Measurements from ENCODE around the gene CAPN7.
A peak's percentile ranks its signal among the peaks of the same experiment; 100 is the strongest.

CAPN7 gene

DNA sequence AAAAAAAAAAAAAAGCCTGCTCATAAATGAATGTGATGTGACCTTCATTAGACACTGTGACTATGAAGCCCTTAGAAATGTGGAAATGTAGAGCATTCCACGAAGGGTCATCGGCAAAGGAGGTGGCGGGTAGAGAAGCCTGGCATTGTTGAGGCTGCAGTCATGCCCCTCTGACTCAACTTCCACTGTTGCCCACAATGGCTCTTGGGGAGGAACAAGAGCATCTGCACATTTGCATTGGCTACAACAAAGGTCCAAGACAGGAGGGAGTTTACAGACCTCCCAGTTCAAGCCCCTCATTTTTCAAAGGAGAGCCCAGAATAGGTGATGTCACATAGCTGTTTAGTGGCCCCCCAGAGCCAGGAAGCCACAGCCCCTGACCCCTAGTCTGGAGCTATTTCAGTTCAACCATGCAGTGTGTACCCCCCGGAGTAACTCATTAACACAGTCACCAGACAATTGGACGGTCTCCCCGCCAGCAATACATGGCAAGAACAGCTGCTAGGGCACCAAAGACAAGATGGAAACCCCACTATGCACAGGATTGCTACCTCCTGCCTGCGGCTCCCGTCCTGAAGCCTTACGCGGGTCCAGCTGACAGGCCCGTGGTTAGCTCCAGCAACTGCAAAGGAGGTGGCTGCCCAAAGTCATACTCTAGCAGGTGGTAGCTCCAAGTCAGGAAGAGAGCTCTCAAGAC, 70.1 kb downstream of the CAPN7 start:
- DNase-seq (ENCODE audit: low read depth) = no peak

DNA sequence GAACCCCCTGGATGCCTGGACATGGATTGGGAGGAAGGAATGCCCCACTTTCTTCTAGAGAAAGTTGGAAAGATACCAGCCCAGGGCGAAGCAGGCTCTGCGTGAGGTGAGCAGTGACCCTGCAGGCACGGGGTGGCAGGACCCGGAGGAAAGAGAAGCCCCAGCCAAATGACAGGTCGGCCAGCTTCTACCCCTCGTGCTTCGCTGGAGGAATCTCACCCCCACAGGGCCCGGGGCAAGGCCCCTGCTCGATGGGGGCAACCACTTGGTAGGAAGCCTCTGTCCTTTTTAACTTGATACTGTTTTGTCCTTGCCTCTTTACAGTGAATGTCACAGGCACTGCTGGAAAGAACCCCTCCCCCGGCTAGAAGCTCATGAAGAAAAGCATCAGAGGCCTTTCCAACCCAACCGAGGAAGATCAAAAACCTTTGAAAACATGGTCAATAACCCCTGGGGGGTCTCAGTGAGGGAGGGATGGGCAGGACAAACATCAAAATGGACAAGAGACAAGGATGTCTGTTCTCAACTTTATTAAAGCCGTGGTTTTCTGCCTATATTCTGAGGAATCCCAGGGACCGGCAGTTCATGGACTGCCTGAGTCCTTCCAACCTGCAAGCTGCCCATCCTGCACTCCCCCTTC, 71.9 kb downstream of the CAPN7 start:
- no peak for DNase-seq (ENCODE audit: low read depth)

DNA sequence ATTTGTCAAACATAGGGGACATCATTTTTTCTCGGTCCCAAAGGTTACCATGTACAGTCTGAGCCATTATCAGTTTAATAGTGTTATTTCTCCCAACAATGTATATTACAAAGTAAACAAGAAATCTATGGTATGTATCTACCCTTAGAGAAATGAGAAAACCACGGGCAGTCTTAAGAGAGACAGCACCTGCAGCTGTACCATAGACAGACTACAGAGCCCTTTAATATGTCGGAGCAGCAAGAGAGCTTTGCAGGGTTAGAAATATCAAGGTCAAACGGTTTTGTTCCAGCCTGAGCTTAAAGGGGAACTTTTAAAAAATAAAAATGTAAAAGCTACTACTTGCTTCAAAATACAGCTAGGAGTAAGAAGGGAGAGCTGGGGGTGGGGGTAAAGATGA, 73.2 kb downstream of the CAPN7 start:
- DNase-seq (ENCODE audit: low read depth) = no peak

DNA sequence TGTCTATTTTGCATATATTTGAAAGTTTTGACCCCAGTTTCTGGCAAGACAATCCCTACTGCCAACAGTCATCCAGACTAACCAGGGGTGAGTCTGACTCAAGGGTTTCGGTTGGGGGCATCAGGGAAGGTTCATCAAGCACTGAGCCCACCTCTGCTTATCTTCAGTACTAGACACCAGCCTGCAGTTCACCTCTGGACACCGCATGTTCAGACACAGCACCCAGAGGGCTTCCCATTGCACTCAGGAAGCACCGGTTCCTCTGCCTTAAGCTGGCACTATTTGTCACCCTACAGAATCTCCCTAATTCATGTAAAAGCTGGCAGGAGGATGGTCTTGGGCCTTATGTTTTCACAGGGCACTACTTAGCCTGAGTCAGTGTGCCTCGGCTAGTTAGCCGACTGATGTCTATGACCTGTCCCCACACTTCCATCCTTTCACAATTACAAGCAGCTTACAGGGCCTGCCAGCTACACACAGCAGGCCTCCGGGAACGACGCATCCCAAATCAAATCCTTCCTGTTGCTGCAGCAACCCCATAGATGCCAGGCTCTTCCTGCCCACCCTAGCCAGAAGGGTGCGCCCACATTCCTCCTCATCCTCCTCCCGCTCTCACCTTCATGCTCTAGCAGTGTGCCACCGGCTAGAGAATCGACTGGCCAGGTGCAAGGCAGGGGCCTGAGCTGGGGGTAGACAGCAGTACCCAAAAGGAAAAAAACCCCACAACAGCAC, 73.8 kb downstream of the CAPN7 start:
- no peak for DNase-seq (ENCODE audit: low read depth)

DNA sequence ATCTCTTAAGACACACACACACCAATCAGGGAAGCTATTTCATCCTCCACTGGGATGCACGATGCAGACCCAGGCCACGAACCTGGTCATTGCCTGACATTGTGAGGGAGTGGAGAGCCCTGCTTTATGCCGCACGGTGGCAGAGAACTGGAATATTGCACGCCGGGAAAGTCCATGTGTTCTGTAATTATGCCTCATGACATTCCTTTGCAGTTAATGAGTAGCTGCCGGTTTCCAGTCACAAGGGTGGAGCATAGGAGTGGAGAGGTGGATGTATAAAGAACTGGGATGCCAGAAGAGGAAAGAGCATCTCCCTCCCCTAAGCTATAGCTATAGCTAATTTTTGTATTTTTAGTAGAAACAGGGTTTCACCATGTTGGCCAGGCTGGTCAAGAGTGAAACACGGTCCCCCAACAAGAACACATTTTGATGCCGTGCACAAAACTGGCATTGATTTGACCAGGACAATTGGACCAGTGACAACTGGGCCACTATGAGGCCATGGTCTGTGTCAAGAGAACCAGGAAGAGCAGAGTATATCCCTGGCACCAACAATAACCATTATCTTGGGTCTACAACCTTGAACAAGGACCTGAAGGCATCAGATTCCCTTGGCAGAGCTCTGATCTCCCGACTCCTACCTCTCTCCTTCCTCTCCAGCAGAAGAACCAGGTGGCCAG, 74.9 kb downstream of the CAPN7 start:
- no peak for DNase-seq (ENCODE audit: low read depth)

DNA sequence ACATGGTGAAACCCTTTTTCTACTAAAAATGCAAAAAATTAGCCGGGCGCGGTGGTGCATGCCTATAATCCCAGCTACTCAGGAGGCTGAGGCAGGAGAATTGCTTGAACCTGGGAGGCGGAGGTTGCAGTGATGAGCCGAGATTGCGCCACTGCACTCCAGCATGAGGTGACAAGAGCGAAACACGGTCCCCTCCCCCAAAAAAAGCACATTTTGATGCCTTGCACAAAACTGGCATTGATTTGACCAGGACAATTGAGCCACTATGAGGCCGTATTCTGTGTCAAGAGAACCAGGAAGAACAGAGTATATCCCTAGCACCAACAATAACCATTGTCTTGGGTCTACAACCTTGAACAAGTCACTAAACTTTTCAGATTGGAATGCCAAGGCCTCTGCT, 75.8 kb downstream of the CAPN7 start:
- DNase-seq (ENCODE audit: low read depth) = no peak

DNA sequence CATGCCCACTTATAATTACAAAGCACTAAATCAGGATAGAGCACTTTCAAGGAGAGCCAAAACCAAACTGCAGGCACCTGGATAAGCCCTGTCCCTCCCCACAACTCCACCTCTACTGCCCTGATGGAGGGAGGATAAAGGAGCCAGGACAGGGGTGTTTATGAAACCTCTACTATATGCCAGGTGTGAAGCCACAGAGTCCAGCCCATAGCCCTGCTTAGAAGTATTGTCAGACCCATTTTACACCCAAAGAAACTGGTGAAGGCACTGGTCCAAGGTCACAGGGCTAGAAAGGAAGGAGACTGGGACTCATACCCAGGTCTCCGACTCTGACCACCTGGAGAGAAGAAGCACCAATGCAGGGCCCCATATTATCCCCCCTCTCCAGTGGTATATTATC, 77.7 kb downstream of the CAPN7 start:
- no peak for DNase-seq (ENCODE audit: low read depth)

DNA sequence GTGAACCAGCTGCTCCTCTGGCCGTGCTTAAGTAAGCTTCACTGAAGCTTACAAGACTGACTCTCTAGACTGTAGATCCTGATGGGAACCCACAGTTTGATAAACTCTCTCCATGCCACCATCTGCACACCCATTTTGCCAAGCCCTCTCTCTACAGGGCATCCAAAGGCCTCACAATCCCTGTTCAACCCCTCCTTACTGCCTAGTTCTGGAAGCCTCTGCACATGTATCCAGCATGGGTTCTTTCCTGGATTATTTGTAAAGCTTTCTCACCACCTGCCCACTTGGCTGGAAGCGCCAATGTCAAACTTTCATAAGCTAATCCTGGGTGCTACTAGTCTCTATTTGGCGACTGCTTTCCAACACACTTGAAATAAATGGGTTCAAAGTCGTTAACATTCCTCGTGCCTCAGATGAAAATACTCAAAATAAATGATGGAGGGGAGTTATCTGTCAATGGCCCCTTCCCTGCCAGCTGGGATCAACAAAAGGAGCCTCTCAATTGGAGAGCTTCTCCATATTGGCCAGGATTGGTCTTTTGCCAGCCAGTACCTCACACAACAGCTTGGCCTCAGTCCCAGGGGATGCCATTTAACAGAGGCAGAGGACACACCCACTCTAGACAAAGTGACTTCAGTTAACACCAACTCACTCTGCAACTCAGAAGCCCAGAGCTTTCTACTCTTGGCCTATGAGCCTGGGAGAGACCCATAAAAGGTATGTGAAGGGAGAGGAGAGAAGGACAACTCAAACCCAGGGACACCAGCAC, 78.3 kb downstream of the CAPN7 start:
- DNase-seq (ENCODE audit: low read depth) = no peak

DNA sequence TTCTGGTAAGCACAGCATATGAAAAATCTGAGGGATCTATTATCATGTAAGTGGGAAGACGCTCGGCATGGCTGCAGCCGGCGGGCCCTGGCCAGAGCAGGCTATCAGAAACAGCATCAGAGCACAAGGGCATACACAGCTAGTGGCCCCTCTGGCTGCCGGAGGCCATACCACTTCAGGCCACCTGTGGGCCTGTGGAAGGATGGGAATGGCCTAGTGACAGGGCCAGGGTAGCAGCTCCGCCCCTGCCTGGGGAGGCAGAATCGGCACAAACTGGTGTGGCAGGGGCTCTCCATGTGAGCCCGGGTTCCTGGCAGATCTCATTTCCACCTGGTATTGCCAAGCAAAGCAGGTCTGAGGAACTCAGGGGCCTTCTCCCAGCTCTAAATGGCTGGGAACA, 80.0 kb downstream of the CAPN7 start:
- no peak for DNase-seq (ENCODE audit: low read depth)

DNA sequence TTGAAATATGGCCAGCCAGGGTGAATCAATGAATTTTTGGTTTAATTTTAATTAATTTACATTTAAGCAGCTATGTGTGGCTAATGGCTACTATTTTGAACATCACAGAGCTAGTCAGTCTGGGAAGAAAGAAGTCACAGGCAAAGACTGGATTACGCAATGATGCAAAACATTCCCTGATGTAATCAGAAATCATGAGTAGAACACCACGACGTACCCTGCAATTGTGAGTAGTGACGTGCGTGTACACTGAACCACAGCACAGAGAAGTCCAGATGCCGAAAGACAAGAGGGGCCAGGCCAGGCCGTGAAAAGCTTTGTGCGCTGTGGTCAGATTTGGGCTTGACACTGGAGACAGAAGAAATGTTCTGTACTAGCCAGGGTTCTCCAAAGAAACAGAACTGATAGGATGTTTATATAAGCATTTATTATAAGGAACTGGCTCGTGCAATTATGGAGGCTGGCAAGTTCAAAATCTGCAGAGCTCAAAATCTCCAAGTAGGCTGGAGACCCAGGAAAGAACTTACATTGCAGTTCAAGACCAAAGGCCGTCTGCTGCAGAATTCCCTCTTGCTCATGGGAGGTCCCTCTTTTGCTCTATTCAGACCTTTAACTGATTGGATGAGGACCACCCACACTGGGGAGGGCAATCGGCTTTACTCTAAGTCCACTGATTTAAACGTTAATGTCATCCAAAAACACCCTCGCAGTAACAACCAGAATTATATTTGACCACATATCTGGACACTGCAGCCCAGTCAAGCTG, 81.7 kb downstream of the CAPN7 start:
- no peak for DNase-seq (ENCODE audit: low read depth)

DNA sequence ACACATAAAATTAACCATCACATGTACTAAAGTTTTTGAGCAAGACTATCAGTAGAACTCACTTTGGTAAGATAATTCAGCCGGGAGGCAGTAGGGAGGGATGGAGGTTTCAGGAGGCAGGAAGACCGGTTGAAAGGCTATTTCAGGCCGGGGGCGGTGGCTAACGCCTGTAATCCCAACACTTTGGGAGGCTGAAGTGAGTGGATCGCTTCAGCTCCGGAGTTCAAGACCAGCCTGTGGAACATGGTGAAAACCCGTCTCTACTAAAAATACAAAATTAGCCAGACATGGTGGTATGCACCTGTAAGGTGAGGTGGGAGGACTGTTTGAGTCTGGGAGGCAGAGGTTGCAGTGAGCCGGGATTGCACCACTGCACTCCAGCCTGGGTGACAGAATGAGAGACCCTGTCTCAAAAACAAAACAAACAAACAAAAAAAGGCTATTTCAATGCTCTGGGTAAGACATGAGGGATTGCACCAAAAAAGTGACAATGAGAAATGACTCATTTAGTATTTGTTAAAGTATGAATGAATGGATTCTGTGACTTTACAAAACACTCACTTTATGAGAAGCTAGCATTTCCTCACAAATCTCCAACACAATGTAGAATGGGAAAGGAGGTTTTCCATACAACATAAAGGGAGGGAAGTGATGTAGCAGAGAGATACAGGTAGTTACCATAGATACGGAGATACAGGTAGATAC, 82.4 kb downstream of the CAPN7 start:
- DNase-seq (ENCODE audit: low read depth) = no peak

DNA sequence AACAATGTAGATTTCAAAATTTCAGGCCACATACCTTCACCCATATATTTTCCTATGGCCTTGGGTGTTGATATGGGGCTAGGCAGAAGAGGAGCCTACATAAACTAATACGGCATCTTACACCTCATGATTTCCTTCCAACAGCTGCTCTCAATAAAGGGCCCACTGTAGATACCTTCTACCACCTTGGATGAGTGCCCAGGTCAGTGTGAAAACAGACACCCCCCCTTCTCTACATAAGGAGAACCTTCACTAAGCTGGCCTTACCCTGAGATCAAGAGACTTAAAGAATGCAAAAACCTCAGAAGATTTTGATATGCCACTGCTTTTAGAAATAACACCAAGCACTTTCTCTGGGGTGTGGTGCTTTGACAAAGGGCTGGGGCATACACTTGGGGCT, 83.6 kb downstream of the CAPN7 start:
- DNase-seq (ENCODE audit: low read depth) = no peak

DNA sequence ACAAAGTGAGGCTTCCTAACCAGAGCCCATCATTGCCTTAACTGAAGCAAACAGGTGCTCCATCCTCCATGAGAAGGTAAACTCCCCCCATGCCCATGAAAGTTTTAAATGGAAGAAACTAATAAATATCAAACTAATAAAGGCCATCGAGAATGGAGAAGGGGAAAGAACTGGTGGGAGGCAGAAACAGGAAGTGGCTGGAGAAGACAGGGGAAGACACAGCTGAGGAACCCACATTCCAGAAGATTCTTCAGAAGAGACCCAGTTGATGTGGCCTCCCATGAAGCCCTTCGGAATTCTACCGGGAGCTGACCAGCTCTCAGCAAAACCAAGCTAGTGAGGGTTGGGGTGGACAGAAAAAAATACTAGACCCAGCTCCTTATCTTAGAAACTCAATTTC, 84.7 kb downstream of the CAPN7 start:
- DNase-seq (ENCODE audit: low read depth) = no peak

DNA sequence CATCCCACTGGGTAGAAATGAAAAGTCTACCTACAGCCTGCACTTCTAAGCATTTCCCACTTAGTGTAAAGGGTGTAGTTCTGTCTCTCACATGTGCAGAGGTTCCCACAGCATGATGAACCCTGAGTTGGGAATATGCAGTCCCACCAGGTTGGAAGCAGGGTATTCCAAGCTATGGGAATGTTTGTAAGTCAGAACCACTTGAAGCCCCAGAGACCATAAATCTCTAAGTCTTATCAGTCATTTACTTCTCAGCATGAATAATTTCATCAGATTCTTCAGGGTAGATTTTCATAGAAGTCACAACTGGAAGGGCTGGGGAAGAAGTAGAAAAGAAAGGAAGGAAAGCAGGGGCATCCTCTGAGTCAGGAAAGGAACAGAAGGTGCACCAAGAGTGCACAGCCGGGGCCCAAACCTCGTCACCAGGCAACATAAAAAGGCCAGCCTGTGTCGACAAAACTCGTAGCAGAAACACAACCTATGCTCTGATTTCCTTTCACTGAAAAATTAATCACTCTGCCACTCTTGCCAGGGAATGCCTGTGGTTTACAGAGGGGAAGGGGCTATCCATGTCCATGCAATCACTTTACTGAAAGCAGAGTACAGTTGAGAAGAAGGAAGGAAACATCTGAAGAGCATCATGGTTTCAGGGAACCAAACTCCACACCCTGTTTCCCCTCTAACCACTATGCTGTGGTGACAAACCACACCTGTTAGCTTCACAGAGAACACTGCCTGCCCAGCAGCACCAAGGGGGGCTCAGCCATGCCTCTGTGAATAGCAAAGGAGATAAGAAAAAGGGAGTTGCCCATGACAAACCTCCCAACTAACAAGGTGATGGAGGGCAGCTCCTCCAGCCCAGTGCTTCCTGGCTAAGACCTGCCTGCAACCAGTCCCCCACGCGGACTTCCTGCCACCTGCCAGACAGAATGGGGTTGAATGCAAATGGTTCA, 85.8 kb downstream of the CAPN7 start:
- DNase-seq (ENCODE audit: low read depth) = peak; percentile 44

DNA sequence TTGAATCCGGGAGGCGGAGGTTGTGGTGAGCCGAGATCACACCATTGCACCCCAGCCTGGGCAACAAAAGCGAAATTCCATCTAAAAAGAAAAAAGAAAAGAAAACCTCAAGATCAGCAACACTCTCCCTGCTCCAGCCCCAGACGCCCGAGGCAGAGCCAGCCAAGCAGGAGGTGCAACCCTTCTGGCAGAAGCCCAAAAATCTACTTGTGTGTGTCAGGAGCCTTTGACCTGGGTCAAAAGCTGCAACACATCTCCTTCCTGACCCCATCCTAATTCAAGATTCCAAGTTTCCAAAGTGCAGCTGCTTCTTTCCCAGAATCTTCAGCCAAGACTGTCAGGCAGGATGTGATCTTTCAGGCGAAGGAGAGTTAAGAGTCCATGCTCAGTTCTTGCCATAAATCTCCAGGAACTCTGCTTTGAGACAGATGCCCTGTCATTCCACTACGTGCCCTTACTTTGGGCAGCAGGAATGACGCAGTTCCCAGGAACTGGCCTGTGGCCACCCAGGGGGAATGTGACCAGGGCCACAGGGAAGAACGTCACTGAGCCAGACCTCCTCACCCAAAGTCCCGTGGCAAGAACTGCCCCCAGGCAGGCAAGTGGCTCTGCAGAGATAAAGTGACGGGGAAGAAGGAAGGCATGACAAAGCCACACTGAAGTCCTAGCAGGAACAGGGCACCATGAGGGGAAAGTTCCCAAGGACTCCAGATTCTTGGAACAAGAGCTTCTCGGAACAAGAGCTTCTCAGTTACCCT, 86.9 kb downstream of the CAPN7 start:
- DNase-seq (ENCODE audit: low read depth) = no peak

DNA sequence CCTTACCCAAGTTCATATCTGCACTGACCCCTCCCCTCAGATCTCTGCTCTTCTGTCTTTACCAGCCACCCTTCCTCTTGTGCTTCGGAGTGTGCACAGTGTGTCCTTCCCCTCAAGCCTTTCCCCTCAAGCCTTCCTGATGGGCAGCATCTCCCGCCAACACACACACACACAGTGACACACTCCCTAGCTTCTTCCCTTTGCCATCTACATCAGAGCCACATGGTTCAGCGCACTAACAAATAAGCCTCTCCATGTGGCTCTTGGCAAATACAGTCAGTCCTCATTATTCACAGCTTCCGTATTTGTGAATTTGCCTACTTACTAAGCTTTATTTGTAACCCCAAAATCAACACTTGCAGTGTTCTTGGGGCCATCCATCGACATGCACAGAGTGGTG, 88.9 kb downstream of the CAPN7 start:
- DNase-seq (ENCODE audit: low read depth) = no peak

DNA sequence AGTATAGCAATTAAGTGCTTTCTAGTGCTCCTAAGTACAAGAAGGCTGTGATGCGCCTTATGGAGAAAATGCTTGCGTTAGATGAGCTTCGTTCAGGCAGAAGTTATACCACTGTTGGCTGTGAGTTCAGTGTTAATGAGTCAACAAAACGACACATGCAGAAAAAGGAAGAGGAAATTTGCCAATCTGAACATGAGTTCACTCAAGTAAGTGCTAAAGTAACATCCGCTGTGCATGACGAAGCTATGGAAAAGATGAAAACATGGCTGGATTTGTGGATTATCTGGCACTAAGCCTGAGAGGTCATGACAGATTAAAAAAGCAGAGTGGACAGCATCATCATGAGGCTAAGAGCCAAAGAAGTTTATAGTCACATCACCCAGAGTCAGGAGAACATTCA, 89.5 kb downstream of the CAPN7 start:
- no peak for DNase-seq (ENCODE audit: low read depth)

DNA sequence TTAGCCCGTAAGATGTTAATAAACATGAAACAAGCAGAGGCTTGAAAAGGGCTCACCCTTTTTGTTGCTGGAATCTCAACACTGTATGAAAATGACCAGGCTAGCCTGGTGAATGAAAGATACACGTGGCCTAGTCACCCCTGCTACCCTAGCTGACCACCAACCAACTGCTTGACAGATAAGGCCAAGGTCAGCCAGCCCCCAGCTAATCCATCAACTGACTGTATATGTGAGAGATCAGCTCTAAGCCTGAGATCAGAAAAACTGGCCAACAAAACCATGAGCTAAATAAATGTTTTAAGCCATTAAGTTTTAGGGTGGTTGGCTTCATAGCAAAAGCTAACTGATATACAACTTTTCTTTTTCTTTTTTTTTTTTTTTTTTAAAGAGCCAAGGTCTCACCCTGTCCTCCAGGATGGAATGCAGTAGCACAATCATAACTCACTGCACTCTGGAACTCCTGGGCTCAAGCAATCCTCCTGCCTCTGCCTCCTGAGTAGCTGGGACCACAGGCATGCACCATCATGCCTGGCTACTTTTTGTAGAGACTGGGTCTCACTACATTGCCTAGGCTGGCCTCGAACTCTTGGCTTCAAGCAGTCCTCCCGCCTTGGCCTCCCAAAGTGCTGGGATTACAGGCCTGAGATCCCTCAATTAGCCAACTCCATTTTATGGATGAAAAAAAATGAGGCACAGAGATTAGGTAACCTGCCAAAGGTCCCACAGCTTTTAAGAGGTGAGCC, 91.7 kb downstream of the CAPN7 start:
- no peak for DNase-seq (ENCODE audit: low read depth)
